Measurements from ENCODE around the gene ASTN2. TPM values are rescaled to one million over a fixed set of nuclear protein-coding genes. Genes with fewer than 3 reads are reported as not detected.

ASTN2 gene
- polyA plus RNA-seq, 1 experiment, result 12.8 TPM

DNA sequence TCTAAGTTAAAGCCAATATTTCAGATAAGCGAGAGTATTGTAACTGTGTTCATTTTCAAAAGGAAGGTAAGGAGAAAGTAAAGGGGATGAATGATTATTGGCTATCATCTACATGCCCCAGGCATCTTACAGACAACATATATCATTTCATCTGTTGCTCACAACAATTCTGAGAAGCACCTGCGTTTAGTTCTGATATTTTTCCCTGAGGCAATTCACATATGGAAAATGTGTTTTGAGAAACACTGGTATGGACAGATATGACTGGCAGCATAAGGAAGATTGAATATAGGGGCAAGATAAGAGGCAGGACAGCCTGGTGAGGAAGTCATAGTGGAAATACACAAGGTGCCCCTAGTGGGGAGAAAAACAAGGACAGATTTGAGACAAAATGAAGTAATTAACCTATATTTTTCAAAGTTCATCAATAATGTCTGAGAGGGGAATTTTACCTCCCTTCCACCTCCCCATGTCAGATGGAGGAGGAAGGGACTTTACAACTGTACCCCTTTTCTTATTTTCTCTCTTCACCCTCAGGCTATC, 815.4 kb downstream of the ASTN2 start:
- no peak for DNase-seq (ENCODE audit: low read depth)
- CTCF ChIA-PET, result interaction anchor here (1.0 kb wide), 1 partner anchor 1006 kb away, joined by 3 read pairs; no protein-coding TSS in a partner anchor
- Histone ChIP-seq H3K27me3 (ENCODE audit: control insufficient read depth, insufficient read depth, low read length) (no peaks in the 10 kb centered on the region), H3K36me3 (ENCODE audit: control insufficient read depth, insufficient read depth, low read length) (no peaks in the 10 kb centered on the region), H3K4me3 (ENCODE audit: low read depth, low read length) (no peak overlapping the region)
- TF ChIP-seq, protein P1, sequence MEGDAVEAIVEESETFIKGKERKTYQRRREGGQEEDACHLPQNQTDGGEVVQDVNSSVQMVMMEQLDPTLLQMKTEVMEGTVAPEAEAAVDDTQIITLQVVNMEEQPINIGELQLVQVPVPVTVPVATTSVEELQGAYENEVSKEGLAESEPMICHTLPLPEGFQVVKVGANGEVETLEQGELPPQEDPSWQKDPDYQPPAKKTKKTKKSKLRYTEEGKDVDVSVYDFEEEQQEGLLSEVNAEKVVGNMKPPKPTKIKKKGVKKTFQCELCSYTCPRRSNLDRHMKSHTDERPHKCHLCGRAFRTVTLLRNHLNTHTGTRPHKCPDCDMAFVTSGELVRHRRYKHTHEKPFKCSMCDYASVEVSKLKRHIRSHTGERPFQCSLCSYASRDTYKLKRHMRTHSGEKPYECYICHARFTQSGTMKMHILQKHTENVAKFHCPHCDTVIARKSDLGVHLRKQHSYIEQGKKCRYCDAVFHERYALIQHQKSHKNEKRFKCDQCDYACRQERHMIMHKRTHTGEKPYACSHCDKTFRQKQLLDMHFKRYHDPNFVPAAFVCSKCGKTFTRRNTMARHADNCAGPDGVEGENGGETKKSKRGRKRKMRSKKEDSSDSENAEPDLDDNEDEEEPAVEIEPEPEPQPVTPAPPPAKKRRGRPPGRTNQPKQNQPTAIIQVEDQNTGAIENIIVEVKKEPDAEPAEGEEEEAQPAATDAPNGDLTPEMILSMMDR (IDR thresholded peaks at IDR 0.05; ENCODE audit: insufficient read depth, low read depth, low read length), result 0 out of 2 replicates have a peak, but pooled peaks have one; percentile 14
- POLR2A ChIA-PET, result no interaction called here

DNA sequence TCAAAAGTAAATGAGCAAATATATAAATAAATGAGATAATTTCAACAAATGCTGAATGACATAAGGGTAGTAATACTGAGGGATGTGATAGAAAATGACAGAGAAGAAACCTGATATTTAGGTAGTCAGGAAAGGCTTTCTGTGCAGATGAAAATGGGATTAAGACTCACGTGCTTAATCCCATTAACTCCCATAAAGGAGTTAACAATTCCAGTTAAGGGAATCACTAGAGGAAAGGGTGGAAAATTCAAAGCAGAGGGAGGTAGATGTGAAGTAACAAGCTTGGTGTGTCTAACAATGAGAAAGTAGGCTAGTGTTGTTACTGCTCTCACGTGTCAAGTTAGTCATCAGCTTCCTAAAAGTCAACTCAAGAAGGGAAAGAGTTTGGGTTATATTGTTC, 818.2 kb downstream of the ASTN2 start:
- Histone ChIP-seq H3K4me3 (ENCODE audit: low read depth, low read length) (no peak overlapping the region), H3K36me3 (ENCODE audit: control insufficient read depth, insufficient read depth, low read length) (no peaks in the 10 kb centered on the region), H3K27me3 (ENCODE audit: control insufficient read depth, insufficient read depth, low read length) (no peaks in the 10 kb centered on the region)
- TF ChIP-seq, protein P1 (IDR thresholded peaks at IDR 0.05; ENCODE audit: insufficient read depth, low read depth, low read length), result no peak
- CTCF ChIA-PET, result no interaction called here
- DNase-seq (ENCODE audit: low read depth), result no peak
- POLR2A ChIA-PET, result no interaction called here

DNA sequence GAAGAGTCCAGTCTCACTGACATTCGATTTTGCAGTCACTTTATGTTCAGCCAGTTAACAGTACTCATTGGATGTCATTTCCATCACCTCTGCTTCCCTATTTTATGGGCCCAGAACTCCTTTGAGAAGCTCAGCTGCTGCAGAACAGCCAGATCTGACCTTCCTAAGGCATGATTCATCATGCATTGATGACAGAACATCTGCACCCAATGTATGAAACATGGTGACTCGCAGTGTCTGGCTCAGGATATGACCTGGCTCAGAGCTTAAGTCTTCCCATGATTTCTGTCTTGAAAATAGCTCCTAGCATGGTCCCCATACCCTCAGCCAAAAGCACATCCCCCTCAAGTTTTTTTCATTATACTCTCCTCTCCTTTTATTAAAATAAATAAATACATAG, 820.3 kb downstream of the ASTN2 start:
- ChIA-PET POLR2A (no interaction called here), CTCF (interaction anchor here (0.9 to 1.3 kb wide), 3 partner anchors 12 to 67 kb away, joined by 3 read pairs; no protein-coding TSS in a partner anchor)
- TF ChIP-seq, protein P1 (IDR thresholded peaks at IDR 0.05; ENCODE audit: insufficient read depth, low read depth, low read length), result no peak
- Histone ChIP-seq H3K4me3 (ENCODE audit: low read depth, low read length) (no peak overlapping the region), H3K36me3 (ENCODE audit: control insufficient read depth, insufficient read depth, low read length) (no peaks in the 10 kb centered on the region), H3K27me3 (ENCODE audit: control insufficient read depth, insufficient read depth, low read length) (no peaks in the 10 kb centered on the region)
- peak; percentile 77 for DNase-seq (ENCODE audit: low read depth)

DNA sequence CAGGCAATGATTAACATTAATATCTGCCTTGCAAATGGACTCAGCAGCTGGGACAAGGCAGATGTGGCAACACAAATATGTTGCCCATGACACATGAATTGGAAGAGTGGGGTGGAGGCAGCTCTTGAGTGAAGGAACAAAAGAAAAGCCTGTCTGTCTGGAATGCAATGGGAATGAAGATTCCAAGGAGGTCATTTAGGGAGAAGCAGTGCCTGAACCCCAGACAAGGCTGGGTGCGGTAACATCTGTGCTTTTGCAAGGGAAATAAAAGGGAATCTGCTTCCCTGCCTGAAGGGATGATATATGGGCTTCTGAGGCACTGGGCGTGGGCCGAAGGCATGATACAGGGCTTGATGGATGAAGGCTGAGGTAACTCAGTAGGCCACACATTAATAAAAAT, 821.9 kb downstream of the ASTN2 start:
- POLR2A ChIA-PET, result no interaction called here
- Histone ChIP-seq H3K4me3 (ENCODE audit: low read depth, low read length) (no peak overlapping the region), H3K36me3 (ENCODE audit: control insufficient read depth, insufficient read depth, low read length) (no peaks in the 10 kb centered on the region), H3K27me3 (ENCODE audit: control insufficient read depth, insufficient read depth, low read length) (no peaks in the 10 kb centered on the region)
- CTCF ChIA-PET, result no interaction called here
- no peak for DNase-seq (ENCODE audit: low read depth)
- TF ChIP-seq, protein P1 (IDR thresholded peaks at IDR 0.05; ENCODE audit: insufficient read depth, low read depth, low read length), result no peak

DNA sequence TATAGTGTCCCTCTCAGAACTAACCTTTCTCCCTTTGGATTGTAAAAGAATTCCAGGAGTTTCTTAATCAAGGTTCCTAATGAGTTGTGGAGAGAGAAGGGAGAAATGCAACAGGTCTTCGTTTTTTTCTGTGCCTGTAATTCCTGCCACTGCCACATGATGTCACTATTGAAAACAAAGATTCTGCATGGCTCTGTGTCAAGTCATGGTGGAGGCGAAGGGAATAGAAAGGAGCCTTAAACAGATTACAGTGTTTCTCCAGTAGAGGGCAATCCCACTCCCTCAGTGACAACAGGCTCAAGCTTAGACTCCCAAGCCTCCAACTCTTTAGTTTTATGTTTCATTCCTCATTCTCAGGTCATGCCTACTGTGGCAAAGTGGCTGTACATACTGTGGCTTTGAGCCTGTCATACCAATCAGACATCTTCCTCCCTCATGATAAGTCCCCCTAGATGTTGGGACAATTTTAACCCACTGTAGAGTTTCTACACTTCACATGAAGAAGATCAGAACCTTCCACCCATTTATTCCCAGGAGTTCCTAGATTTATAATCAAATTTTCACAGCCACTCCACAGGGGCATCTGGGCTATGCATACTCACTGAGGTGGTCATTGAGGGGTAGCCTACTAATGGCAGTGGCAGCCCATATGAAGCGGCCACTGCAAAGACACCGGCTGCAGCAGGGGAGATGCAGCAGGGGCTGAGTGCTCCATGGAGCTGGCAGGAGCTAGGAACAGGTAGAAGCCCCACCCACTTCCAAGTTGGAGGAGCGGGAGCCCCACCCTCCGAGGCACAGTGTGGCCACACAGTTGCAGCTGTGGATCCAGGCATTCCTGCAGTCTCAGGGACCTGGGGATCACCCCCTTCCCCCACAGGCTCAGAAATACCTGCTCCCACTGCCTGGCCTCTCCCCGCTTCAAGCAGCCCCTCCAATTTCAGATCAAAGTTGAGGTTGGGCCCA, 825.2 kb downstream of the ASTN2 start:
- ChIA-PET CTCF (interaction anchor here (0.5 to 4.8 kb wide), 9 partner anchors 13 to 187 kb away, joined by 3 to 32 read pairs (median 4); no protein-coding TSS in a partner anchor), POLR2A (no interaction called here)
- Histone ChIP-seq H3K36me3 (ENCODE audit: control insufficient read depth, insufficient read depth, low read length) (no peaks in the 10 kb centered on the region), H3K4me3 (ENCODE audit: low read depth, low read length) (no peak overlapping the region), H3K27me3 (ENCODE audit: control insufficient read depth, insufficient read depth, low read length) (no peaks in the 10 kb centered on the region)
- TF ChIP-seq, protein P1 (IDR thresholded peaks at IDR 0.05; ENCODE audit: insufficient read depth, low read depth, low read length), result peak; percentile 67
- no peak for DNase-seq (ENCODE audit: low read depth)
